ENCODE results near the gene ZNF319. TPM values are rescaled to one million over a fixed set of nuclear protein-coding genes. Genes with fewer than 3 reads are reported as not detected.
"Not testable (repeated sequence)": the region's sequence is repeated elsewhere in the genome, so short reads cannot be mapped to it uniquely, and the experiment has no call there.

ZNF319 gene
- total RNA-seq, 2 donors from 2014 or later = 12.0 to 12.7 TPM

- H3K4me3 Mint-ChIP-seq; H3K27ac Mint-ChIP-seq; DNase-seq; H3K27me3 Mint-ChIP-seq (ENCODE audit: low read depth); ATAC-seq (replicated peaks in 1 of 2); H3K9me3 Mint-ChIP-seq: not testable (repeated sequence)
- Mint-ChIP-seq H3K36me3 (ENCODE audit: insufficient read depth in 2 of 2) (peaks cover 5 to 14% of the 10 kb centered on the region in 2 donors), H3K4me1 (ENCODE audit: low read depth) (peaks cover 32% of the 10 kb centered on the region)
These were observed 4.3 kb upstream of the ZNF319 start for GRCh38 chr16:58004736-58005135.

DNA sequence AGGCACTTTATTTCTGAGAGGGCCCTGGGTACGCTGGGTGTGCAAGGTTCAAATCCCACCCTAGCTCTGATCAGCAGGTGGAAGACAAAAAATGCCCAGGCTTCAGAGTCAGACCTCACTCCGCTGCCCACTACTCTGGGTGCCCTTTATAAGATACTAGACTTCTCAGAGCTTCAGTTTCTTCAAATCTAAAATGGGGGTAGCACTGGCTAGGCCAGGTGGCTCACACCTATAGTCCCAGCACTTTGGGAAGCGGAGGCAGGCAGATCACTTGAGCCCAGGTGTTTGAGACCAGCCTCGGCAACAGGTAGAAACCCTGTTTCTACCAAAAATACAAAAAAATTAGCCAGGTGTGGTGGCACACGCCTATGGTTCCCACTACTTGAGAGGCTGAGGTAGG is 2.5 kb upstream of the ZNF319 start:
- Mint-ChIP-seq H3K4me3 (peak overlapping the region in 1 of 2 donors; percentile 14), H3K4me1 (ENCODE audit: low read depth) (peaks cover 48% of the 10 kb centered on the region), H3K27me3 (ENCODE audit: low read depth) (no peaks in the 10 kb centered on the region), H3K36me3 (ENCODE audit: insufficient read depth in 2 of 2) (peaks cover 5 to 14% of the 10 kb centered on the region in 2 donors), H3K27ac (no peak overlapping the region), H3K9me3 (no peaks in the 10 kb centered on the region)
- ATAC-seq (replicated peaks in 1 of 2) (no peak), DNase-seq (no peak)

DNA sequence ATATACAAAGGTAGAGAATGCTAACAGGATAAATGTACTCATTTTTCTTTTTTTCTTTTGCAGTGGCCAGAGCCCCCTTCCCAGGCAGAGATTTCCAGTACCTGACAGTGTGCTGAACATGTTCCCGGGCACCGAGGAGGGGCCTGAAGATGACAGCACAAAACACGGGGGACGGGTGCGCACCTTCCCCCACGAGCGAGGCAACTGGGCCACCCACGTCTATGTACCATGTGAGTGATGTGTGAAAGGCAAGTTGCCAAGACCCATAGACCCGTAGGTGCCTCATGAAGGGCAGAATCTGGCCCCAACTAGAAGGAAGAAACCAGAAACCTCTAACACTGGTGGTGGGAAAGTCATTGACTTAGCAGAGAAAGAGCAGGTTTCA is 1.9 kb upstream of the ZNF319 start:
- Mint-ChIP-seq H3K9me3 (no peaks in the 10 kb centered on the region), H3K4me3 (peak overlapping the region; percentile 93 to 95), H3K27me3 (ENCODE audit: low read depth) (no peaks in the 10 kb centered on the region), H3K4me1 (ENCODE audit: low read depth) (peaks cover 53% of the 10 kb centered on the region), H3K27ac (no peak overlapping the region), H3K36me3 (ENCODE audit: insufficient read depth in 2 of 2) (peaks cover 5 to 14% of the 10 kb centered on the region in 2 donors)
- ATAC-seq (replicated peaks in 1 of 2) (no peak), DNase-seq (no peak)

GRCh38 chr16:58001781-58002415 is 1.4 kb upstream of the ZNF319 start:
- H3K9me3 Mint-ChIP-seq = no peaks in the 10 kb centered on the region
- peak overlapping the region; percentile 93 to 95 for H3K4me3 Mint-ChIP-seq
- H3K27ac Mint-ChIP-seq = no peak overlapping the region
- no peaks in the 10 kb centered on the region for H3K27me3 Mint-ChIP-seq (ENCODE audit: low read depth)
- ATAC-seq (replicated peaks in 1 of 2) (no peak), DNase-seq (no peak)
- H3K4me1 Mint-ChIP-seq (ENCODE audit: low read depth) = peaks cover 56% of the 10 kb centered on the region
- peaks cover 4 to 12% of the 10 kb centered on the region in 2 donors for H3K36me3 Mint-ChIP-seq (ENCODE audit: insufficient read depth in 2 of 2)

GRCh38 chr16:58000706-58001676 is 519 bp upstream of the ZNF319 start, which contains the start of gene USB1:
USB1 (plus strand) TSS chr16:58001407; CDS start chr16:58001484, 77 bp downstream.
- peak; percentile 87 to 94 for DNase-seq
- Mint-ChIP-seq H3K27me3 (ENCODE audit: low read depth) (no peaks in the 10 kb centered on the region), H3K4me3 (peak within 1 kb of the TSS; percentile 93 to 95), H3K9me3 (no peaks in the 10 kb centered on the region), H3K4me1 (ENCODE audit: low read depth) (peaks cover 56% of the 10 kb centered on the region), H3K27ac (no peak within 1 kb of the TSS), H3K36me3 (ENCODE audit: insufficient read depth in 2 of 2) (peaks cover 1 to 9% of the 10 kb centered on the region in 2 donors)
- ATAC-seq (replicated peaks in 1 of 2) = peak; percentile 81 to 85

DNA sequence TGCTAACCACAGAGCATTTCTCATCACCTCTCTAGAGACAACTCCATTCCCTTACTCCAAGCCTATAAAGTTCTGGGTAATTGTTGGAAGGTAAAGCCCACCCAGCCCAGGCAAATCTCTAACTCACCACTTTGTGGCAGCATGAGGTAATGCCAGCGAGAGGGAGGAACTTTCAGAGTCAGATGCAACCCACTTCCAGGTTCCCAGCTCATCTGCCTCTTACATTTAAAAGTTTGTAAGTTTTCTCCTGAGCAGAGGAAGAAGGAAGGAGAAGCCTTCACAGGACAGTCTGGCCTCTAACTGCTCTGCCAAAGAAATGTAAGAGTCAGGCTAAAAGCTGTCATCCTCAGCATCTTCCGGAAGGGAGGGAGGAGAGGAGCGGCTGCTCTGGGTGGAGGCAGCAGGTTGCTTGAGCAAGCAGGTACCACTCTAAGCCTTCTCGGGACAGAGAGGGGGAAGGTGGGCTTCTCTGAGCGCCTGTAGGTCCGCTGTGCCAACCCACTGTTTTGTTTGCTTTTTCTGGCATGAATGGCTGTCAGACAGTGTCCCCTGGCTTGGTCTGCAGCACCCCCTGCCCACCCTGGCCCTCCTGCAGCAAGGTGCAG is 1.0 kb downstream of the ZNF319 start:
- peak; percentile 30 to 36 for DNase-seq
- Mint-ChIP-seq H3K27me3 (ENCODE audit: low read depth) (no peaks in the 10 kb centered on the region), H3K36me3 (ENCODE audit: insufficient read depth in 2 of 2) (peaks cover 1 to 3% of the 10 kb centered on the region in 2 donors), H3K4me3 (peak overlapping the region; percentile 80 to 87), H3K9me3 (no peaks in the 10 kb centered on the region), H3K4me1 (ENCODE audit: low read depth) (peaks cover 51% of the 10 kb centered on the region), H3K27ac (peak overlapping the region; percentile 62)
- ATAC-seq (replicated peaks in 1 of 2) = no peak

DNA sequence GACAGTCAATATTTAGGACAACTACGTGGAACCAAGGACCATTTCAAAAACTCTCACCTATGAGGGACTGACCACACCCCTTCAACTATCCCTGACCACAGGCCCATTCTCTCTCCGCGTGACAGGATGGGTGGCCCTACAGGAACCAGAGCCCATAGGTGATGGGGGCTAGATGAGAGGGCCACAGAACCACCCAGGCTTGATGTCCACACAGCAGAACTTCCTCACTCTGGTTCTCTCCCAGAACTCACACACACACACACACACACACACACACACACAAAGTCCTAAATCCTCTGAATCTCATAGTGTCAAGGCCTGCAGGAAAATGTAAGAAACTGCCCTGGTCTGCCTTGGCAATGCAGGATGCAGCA is 1.5 kb downstream of the ZNF319 start:
- no peak for DNase-seq
- peak overlapping the region; percentile 80 to 87 for H3K4me3 Mint-ChIP-seq
- no peak for ATAC-seq (replicated peaks in 1 of 2)
- H3K4me1 Mint-ChIP-seq (ENCODE audit: low read depth) = peaks cover 46% of the 10 kb centered on the region
- peak overlapping the region; percentile 62 for H3K27ac Mint-ChIP-seq
- no peaks in the 10 kb centered on the region for H3K9me3 Mint-ChIP-seq
- H3K36me3 Mint-ChIP-seq (ENCODE audit: insufficient read depth in 2 of 2) = peaks cover 1 to 2% of the 10 kb centered on the region in 2 donors
- no peaks in the 10 kb centered on the region for H3K27me3 Mint-ChIP-seq (ENCODE audit: low read depth)

DNA sequence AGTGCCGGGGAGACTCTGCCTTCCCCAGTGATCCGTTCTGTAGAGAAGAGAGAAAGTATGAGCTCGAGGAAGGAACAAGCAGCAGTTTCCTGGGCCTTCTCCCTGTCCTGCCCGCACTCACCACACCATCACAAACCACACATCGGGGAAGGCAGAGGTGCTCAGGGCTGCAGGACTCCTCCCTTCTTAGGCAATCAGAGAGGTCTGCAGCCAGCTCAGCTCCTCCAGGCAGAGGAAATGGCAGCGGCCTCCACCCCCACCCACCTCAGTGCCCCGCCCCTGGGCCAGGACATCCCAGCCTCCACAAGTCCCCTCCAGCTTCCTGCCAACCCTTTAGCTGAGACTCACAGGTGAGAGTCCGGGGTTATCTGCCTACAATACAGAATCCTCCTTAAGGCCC is 2.0 kb downstream of the ZNF319 start:
- ATAC-seq (replicated peaks in 1 of 2) (peak in 1 of 2 donors; percentile 27), DNase-seq (peak; percentile 47 to 57)
- H3K36me3 Mint-ChIP-seq (ENCODE audit: insufficient read depth in 2 of 2) = peaks cover 0 to 1% of the 10 kb centered on the region in 2 donors
- H3K9me3 Mint-ChIP-seq = no peaks in the 10 kb centered on the region
- peaks cover 43% of the 10 kb centered on the region for H3K4me1 Mint-ChIP-seq (ENCODE audit: low read depth)
- no peak overlapping the region for H3K27ac Mint-ChIP-seq
- no peaks in the 10 kb centered on the region for H3K27me3 Mint-ChIP-seq (ENCODE audit: low read depth)
- peak overlapping the region; percentile 80 to 87 for H3K4me3 Mint-ChIP-seq

DNA sequence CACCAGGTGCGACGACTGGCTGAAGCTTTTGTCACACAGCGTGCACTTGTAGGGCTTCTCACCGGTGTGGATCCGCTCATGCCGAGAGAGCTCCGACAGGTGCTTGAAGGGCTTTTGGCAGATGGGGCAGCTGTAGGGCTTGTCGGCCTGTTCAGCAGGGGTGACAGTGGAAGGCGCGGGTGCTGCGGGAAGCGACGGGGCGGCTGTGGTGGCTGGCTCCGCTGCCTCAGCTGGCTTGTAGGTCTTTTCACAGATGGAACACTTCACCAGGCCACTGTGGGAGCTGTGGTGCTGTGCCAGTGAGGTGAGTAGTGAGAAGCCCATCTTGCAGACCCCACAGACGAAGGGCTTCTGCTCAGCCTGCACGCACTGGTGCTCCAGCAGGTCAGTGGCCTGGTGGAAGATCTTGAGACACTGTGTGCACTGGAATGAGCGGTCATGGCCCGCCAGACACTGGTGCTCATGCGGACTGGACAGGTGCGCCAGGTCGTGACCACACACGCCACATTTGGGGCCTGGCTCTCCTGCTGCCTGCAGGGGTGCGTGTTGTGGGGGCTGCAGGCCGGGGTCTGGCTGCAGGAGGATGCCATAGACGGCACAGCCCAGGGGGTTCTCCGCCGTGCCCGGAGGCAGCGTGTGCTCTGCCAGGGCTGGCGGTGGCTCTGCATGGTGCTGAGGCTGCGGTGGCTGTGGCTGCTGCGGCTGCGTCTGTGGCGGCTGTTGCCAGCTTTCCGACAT is 2.8 kb downstream of the ZNF319 start:
- peaks cover 43% of the 10 kb centered on the region for H3K4me1 Mint-ChIP-seq (ENCODE audit: low read depth)
- peak overlapping the region; percentile 80 to 87 for H3K4me3 Mint-ChIP-seq
- ATAC-seq (replicated peaks in 1 of 2) (no peak), DNase-seq (no peak)
- H3K9me3 Mint-ChIP-seq = no peaks in the 10 kb centered on the region
- no peaks in the 10 kb centered on the region for H3K27me3 Mint-ChIP-seq (ENCODE audit: low read depth)
- H3K36me3 Mint-ChIP-seq (ENCODE audit: insufficient read depth in 2 of 2) = peaks cover 0 to 1% of the 10 kb centered on the region in 2 donors
- peak overlapping the region; percentile 26 for H3K27ac Mint-ChIP-seq

- no peaks in the 10 kb centered on the region for H3K27me3 Mint-ChIP-seq (ENCODE audit: low read depth)
- no peaks in the 10 kb centered on the region for H3K9me3 Mint-ChIP-seq
- H3K4me1 Mint-ChIP-seq (ENCODE audit: low read depth) = peaks cover 41% of the 10 kb centered on the region
- H3K4me3 Mint-ChIP-seq = no peak overlapping the region
- peaks cover 0 to 1% of the 10 kb centered on the region in 2 donors for H3K36me3 Mint-ChIP-seq (ENCODE audit: insufficient read depth in 2 of 2)
- no peak for ATAC-seq (replicated peaks in 1 of 2)
- no peak for DNase-seq
- H3K27ac Mint-ChIP-seq = no peak overlapping the region
These were observed 3.3 kb downstream of the ZNF319 start for GRCh38 chr16:57997176-57997527.

- H3K27ac Mint-ChIP-seq = no peak overlapping the region
- ATAC-seq (replicated peaks in 1 of 2) (no peak), DNase-seq (no peak)
- no peak overlapping the region for H3K4me3 Mint-ChIP-seq
- H3K36me3 Mint-ChIP-seq (ENCODE audit: insufficient read depth in 2 of 2) = peaks cover 0 to 1% of the 10 kb centered on the region in 2 donors
- no peaks in the 10 kb centered on the region for H3K9me3 Mint-ChIP-seq
- peaks cover 36% of the 10 kb centered on the region for H3K4me1 Mint-ChIP-seq (ENCODE audit: low read depth)
- H3K27me3 Mint-ChIP-seq (ENCODE audit: low read depth) = no peaks in the 10 kb centered on the region
These were observed 3.9 kb downstream of the ZNF319 start for GRCh38 chr16:57996406-57997175.
